Measurements from ENCODE around the gene RRBP1.
A peak's percentile ranks its signal among the peaks of the same experiment; 100 is the strongest.

RRBP1 gene

DNA sequence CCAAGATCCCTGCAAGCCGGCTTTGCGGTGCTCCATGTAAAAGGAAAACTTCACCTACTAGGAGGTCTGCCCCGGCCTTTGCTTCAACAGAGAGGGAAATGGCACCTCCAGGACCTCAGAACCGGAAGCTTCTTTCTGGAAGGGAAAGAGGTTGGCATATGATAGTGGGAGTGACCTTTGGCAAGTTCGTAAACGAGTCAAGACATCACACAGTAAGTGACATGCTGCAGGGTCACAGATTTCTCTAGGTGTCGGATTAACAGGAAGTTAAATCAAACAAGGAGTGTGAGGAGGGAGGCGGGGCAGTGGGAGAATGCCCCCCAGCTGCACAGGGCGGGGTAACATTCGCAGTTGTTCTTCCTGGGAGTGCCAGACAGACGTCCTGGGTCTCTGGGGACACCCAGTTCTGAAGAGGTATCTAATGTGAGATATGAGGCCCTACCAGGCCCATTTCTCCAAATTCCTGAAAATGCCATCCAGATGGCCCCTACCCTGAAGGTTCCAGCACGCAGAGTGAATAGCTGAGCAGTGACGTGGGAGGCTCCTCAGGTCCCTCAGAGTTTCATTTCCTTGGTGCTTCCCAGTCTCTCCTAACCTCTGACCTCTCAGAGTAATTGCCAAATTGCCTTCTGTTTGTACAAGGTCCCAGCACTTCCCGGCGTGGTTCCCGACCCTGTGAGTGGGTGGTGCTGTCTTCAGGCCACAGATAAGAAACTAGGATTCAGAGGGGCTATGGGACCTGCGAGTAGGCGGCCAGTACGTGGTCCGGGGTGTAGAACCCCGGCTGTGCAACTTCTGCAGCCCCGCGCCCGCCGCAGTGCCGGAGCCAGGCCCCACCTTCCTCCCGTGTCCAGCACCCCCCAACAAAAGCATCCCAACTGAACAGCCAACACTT, 1.9 kb downstream of the RRBP1 start:
- Histone ChIP-seq H3K27ac (peak overlapping the region; percentile 82 to 87), H3K9me3 (no peaks in the 10 kb centered on the region), H3K4me3 (peak overlapping the region; percentile 79 to 90), H3K36me3 (peaks cover 0 to 15% (median 0%) of the 10 kb centered on the region in 3 donors), H3K27me3 (peaks cover 0 to 6% of the 10 kb centered on the region in 2 donors), H3K4me1 (peaks cover 0 to 39% (median 23%) of the 10 kb centered on the region in 4 donors)
- peak; percentile 57 to 73 for DNase-seq
- TF ChIP-seq, protein P1, sequence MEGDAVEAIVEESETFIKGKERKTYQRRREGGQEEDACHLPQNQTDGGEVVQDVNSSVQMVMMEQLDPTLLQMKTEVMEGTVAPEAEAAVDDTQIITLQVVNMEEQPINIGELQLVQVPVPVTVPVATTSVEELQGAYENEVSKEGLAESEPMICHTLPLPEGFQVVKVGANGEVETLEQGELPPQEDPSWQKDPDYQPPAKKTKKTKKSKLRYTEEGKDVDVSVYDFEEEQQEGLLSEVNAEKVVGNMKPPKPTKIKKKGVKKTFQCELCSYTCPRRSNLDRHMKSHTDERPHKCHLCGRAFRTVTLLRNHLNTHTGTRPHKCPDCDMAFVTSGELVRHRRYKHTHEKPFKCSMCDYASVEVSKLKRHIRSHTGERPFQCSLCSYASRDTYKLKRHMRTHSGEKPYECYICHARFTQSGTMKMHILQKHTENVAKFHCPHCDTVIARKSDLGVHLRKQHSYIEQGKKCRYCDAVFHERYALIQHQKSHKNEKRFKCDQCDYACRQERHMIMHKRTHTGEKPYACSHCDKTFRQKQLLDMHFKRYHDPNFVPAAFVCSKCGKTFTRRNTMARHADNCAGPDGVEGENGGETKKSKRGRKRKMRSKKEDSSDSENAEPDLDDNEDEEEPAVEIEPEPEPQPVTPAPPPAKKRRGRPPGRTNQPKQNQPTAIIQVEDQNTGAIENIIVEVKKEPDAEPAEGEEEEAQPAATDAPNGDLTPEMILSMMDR (IDR thresholded peaks at IDR 0.05), result no peak
- intact Hi-C loops (cut with DNase I; ENCODE audit: low total_unique reads), result loop anchor here (5.0 to 10.0 kb wide), 2 partner anchors 115 to 217 kb away; no protein-coding TSS in a partner anchor

DNA sequence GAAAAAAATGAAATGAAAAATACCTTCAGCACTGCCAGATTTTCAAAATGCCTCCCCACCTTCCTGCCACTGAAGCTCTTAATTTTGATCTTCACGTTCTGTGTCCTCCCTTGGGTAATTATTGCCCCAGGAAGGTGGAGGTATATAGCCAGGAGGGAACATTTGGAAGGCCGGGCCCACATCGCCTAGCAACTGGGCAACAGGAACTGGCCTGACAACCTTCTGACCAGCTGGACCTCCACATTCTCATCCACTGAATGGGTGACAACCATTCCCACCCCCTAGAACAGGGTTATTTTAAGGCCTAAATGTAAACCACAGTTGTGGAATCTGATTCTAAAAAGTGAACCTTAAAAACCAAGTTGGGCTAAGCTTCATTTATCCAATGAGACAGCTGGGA, 3.2 kb downstream of the RRBP1 start:
- Histone ChIP-seq H3K4me1 (peaks cover 0 to 51% (median 29%) of the 10 kb centered on the region in 4 donors), H3K4me3 (no peak overlapping the region), H3K36me3 (peaks cover 0 to 15% (median 0%) of the 10 kb centered on the region in 3 donors), H3K27me3 (no peaks in the 10 kb centered on the region), H3K9me3 (no peaks in the 10 kb centered on the region), H3K27ac (peak overlapping the region; percentile 82 to 87)
- TF ChIP-seq, protein P1 (IDR thresholded peaks at IDR 0.05), result no peak
- DNase-seq, result no peak
- intact Hi-C loops (cut with DNase I; ENCODE audit: low total_unique reads), result no loop called here

DNA sequence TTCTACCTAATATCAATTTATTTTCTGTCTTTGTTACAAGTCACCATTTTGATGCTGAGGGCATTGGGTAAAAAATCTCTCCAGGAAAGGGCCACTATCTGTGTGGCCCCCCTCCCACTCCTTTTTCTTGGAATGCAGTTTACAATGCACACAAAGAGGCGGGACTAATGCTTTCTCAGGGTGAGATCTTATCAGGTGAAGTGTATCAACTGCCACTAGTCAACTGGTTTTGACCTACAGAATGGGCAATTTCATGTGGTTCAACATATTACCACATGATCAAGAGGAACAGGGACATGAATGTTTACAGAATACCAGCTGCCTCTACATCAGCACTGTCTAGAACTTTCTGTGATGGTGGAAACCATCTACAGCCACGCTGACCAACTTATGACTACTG, 3.7 kb downstream of the RRBP1 start:
- H3K36me3 ChIP-seq, result peaks cover 0 to 15% (median 0%) of the 10 kb centered on the region in 3 donors

DNA sequence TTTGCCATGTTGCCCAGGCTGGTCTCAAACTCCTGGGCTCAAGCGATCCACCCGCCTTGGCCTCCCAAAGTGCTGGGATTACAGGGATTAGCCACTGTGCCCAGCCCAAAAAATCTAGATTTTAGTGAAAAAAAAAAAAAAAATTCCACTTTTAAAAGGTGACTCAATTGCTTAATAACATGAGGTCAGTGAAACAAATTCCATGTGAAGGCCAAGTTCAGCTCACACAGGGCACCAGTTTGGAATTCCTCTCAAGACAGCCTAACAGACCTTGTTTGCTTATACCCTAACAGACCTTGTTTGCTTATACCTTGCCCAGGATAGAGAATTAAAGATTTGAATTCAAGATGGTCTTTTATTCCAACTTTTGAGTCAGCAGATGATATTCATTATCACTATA, 5.1 kb downstream of the RRBP1 start:
- no peak for DNase-seq
- Histone ChIP-seq H3K27ac (peak overlapping the region in 1 of 2 donors; percentile 51), H3K4me3 (no peak overlapping the region), H3K4me1 (peaks cover 0 to 49% (median 33%) of the 10 kb centered on the region in 4 donors), H3K36me3 (peaks cover 0 to 15% (median 0%) of the 10 kb centered on the region in 3 donors), H3K9me3 (no peaks in the 10 kb centered on the region), H3K27me3 (no peaks in the 10 kb centered on the region)
- intact Hi-C loops (cut with DNase I; ENCODE audit: low total_unique reads), result no loop called here
- TF ChIP-seq, protein P1 (IDR thresholded peaks at IDR 0.05), result no peak

More for the DNA sequence above, 3.7 kb downstream of the RRBP1 start:
- no peaks in the 10 kb centered on the region for H3K27me3 ChIP-seq
- TF ChIP-seq, protein P1 (IDR thresholded peaks at IDR 0.05), result no peak
- DNase-seq, result no peak
- peaks cover 0 to 51% (median 29%) of the 10 kb centered on the region in 4 donors for H3K4me1 ChIP-seq
- no peaks in the 10 kb centered on the region for H3K9me3 ChIP-seq
- peak overlapping the region in 1 of 2 donors; percentile 13 for H3K27ac ChIP-seq
- H3K4me3 ChIP-seq, result no peak overlapping the region
- intact Hi-C loops (cut with DNase I; ENCODE audit: low total_unique reads), result no loop called here

DNA sequence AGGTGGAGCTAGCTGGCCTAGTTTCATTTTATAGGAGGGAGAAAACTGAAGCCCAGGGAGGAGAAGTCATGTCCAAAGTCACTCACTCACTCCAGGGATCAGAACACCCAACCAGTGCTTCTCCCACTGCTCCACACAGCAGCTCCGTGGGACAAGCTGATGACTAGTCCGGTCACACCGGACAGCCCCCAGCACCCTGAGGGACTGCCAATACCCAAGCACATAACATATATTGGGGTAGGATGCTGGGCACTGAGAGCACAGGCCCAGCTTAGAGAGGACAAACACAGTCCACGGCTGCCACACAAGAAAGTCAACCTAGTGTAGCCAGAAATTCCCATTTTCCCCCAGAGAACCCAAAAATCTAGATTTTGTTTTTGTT, 5.7 kb downstream of the RRBP1 start:
- intact Hi-C loops (cut with DNase I; ENCODE audit: low total_unique reads), result no loop called here
- peak in 1 of 2 donors; percentile 47 for DNase-seq
- H3K27me3 ChIP-seq, result no peaks in the 10 kb centered on the region
- no peaks in the 10 kb centered on the region for H3K9me3 ChIP-seq
- H3K27ac ChIP-seq, result peak overlapping the region in 1 of 2 donors; percentile 51
- no peak overlapping the region for H3K4me3 ChIP-seq
- peaks cover 0 to 15% (median 0%) of the 10 kb centered on the region in 3 donors for H3K36me3 ChIP-seq
- H3K4me1 ChIP-seq, result peaks cover 0 to 50% (median 33%) of the 10 kb centered on the region in 4 donors
- TF ChIP-seq, protein P1 (IDR thresholded peaks at IDR 0.05), result no peak

Measured in tibial artery (tissue), 4 donors.